ENCODE data around the gene CCL17.

DNA sequence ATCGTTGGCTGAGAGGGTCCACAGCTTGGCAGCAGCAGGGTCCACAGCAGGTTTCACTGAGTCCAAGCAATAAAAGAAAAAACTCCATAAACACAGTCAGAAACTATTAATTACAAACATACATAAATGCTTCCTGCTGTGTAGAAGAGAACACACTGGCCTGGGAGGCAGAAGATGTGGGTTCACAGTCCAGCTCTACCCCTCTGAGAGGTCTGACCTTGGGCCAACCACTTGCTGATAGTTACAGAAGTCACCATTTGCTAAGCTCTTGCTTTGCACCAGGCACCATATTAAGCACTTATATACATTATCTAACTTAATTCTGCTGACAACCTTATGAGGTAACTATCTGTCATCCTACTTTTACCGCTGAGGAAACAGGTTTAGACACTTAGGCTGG lies 27.9 kb downstream of the CCL17 start:
- TF ChIP-seq, protein P1, sequence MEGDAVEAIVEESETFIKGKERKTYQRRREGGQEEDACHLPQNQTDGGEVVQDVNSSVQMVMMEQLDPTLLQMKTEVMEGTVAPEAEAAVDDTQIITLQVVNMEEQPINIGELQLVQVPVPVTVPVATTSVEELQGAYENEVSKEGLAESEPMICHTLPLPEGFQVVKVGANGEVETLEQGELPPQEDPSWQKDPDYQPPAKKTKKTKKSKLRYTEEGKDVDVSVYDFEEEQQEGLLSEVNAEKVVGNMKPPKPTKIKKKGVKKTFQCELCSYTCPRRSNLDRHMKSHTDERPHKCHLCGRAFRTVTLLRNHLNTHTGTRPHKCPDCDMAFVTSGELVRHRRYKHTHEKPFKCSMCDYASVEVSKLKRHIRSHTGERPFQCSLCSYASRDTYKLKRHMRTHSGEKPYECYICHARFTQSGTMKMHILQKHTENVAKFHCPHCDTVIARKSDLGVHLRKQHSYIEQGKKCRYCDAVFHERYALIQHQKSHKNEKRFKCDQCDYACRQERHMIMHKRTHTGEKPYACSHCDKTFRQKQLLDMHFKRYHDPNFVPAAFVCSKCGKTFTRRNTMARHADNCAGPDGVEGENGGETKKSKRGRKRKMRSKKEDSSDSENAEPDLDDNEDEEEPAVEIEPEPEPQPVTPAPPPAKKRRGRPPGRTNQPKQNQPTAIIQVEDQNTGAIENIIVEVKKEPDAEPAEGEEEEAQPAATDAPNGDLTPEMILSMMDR (IDR thresholded peaks at IDR 0.05), result no peak
- TF ChIP-seq EP300 (IDR thresholded peaks at IDR 0.05), result no peak
- no peak for TF ChIP-seq POLR2A (IDR thresholded peaks at IDR 0.05)

Data from suprapubic skin (tissue), 3 donors.